NCI-H1436 (cell line): ENCODE results near the gene ARMC3.

Experiments used
- DNase-seq: peaks from one replicate; lab custom pipeline; 2025; lab: John Stamatoyannopoulos, UW

ARMC3 gene

GRCh38 chr10:22992075-22992474 is 64.2 kb downstream of the ARMC3 start:
- DNase-seq = no peak

GRCh38 chr10:22992621-22993020 is 64.8 kb downstream of the ARMC3 start:
- DNase-seq = no peak

DNA sequence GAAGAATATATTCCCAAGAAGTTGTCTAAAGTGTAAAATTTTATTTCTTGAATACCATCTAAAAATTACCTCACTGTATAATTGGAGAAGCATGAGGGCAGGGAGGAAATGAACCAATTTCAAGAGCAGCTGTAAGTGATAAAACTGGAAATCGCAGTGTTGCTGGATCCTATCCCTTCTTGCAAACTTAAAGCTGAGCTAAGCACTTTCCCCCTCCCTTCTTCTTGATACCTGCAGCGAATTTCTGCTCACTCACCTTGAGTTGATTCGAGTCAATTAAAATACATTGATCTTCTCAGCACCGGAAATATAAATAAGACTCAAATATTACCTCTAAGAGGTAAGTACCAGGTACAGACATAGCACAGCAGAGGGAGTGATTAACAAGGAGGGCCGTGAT is 65.5 kb downstream of the ARMC3 start:
- no peak for DNase-seq

DNA sequence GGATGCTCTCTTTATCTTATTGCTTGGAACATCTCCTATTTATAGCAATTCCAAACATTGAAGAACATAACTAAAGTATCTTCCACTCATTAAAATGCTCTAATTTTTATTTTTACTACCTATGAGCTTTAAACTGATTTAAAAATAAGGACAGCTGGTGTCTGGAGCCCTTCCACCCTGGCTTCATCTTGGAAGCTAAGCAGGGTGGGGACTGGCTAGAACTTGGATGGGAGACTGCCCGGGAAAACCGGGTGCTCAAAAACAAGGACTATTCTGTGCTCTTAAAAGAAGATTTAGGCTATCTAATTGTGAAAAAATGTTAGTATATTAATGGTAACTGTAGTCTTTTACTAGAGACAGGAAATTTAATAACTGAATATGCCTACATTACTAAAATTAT is 69.2 kb downstream of the ARMC3 start:
- DNase-seq = no peak

DNA sequence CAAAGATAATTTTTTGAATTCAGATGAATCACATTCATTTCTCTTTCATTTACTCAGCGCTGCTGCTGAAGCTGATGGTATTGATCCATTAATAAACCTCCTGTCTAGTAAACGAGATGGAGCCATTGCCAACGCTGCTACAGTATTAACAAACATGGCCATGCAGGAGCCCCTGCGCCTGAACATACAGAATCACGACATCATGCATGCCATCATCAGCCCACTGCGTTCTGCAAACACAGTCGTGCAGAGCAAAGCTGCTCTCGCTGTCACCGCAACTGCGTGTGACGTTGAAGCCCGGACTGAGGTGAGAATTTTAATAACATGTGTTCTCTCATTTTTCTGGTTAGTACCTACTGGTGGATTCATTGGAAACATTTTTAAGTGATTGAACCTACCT is 70.2 kb downstream of the ARMC3 start:
- DNase-seq = no peak

DNA sequence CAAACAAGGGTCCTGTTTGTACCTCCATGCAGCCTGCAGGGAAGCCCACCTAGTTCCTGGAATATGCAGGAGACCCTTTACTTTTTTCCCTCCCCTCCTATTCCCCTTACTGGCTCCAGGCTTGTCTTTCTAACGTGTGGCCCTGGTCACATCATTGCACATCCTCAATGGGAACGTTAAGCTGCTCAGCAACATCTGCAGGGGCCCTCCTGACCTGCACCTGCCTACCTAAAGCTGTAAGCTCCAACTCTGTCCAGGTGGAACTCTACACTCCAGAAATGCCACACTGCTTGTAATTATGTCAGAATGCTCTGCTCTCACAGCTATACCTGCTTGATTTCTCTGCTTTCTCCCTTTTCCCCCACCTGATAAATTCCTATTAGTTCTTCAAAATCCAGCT is 72.1 kb downstream of the ARMC3 start:
- DNase-seq = no peak

DNA sequence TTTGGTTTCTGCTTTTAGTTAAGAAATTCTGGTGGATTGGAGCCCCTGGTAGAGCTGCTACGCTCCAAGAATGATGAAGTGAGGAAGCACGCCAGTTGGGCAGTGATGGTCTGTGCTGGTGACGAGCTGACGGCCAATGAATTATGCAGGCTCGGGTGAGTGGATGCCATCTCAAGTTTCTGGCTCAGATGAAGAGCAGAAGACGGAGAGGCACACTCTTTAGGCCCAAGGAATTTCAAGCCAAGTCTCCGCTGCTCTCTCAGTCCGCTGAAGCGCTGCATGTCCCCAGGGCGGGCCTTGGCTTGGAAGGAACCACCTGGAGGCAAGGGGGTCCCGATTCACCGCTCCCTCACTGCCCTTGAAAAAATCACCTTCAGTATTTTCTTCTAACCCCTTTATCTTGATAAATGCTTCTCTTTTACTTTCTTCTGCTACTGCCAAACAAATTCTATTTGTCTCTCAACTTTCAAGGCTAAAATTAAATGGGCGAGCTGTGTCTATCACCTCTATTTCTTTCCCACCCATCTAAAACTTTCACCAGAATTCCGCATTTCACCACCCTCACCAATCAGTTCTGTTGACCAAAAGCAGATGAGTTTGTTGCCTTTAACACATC is 74.2 kb downstream of the ARMC3 start:
- no peak for DNase-seq

- DNase-seq = no peak
Measured at GRCh38 chr10:23005150-23005549, 77.3 kb downstream of the ARMC3 start.

DNA sequence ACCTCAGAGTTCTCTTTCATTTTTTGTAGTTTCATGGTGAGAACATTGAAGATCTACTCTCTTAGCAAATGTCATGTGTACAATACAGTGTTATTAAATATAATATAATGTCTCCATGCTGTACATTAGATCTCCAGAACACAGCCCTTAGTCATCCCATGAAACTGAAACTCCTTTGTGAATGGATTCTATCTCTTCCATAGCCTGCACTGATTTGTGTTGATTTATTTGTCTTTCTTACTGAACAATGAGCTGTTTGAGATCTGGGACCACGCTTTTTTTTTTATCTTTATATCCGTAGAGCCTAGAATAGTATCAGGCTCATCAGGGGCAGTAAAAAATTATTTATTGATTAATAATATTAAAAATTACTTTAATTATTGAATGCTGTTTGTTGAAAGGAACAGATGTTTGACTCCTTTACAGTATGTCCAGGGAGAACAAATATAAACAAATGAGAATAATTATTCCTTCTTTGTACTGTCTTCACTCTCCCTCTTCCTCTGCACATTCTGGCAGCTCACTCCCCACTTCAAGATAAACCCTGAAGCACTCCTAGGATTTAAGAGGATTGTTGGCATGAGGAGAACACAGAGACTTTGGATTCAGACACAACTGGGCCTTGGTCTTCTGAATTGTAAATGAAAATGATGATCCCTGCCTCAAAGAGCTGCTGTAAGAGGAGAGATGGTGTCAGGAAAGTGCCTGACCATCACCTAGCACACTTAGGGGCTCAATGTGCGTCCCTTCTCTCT is 85.9 kb downstream of the ARMC3 start:
- DNase-seq = no peak

DNA sequence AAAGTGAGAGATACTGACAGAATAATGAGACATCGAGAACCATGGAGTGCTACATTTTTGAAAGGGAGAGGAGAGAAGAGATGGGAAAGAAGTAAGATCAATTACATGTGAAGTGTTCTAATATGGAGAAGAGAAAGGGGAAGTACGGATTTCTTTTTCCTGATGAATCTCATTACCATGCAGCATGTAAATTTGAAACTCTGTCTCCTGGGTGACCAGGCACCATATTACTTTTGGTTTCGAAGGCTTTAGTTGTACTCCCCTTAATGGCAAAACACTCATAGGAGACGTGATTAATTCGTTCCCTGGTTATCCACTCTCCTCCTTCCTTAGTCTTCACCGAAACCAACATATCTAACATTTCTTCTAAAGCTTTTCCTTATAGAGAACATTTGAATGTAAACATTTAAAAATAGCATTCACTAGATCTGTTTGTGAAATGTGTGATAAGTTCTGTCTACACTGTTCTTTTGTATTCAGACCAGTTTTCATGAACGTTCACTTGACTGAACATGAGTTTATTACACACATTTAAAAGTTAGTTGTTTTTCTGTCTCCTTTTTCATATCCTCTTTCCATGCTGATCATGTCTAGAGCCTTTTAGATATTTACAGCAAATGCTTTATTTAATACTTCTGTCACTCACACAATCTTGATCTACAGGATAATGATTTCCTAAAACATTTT is 87.3 kb downstream of the ARMC3 start:
- no peak for DNase-seq

GRCh38 chr10:23016636-23017035 is 88.8 kb downstream of the ARMC3 start:
- no peak for DNase-seq

DNA sequence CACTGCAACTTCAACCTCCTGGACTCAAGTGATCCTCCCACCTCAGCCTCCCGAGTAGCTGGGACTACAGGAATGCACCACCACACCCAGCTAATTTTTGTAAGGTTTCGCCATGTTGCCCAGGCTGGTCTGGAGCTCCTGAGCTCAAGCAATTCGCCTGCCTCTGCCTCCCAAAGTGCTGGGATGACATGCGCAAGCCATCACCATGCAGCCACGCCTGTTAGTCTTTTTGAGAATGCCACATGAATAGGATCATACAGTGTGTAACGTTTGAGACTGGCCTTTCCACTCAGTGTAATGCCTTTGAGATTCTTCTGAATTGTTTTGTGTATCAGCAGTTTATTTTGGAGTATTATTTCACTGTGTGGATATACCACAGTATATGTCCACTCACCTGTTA is 91.8 kb downstream of the ARMC3 start:
- DNase-seq = no peak

GRCh38 chr10:23021430-23021829 is 93.6 kb downstream of the ARMC3 start:
- DNase-seq = no peak

DNA sequence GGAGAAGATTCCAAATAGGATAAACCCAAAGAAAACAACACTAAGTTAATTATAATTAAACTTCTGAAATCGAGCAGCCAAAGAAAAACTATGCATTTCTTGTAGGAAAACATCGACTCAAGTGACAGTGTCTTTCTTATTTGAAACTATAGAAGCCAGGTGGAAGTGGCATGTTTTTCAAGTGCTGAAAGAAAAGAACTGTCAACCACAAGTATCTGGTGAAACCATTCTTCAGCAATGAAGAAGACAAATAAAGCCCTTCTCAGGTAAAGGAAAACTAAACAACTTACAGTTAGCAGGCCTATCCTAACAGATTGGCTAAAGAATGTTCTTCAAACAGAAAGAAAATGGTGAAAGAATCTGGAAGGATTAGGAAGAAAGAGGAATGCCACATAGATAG is 96.1 kb downstream of the ARMC3 start:
- no peak for DNase-seq

DNA sequence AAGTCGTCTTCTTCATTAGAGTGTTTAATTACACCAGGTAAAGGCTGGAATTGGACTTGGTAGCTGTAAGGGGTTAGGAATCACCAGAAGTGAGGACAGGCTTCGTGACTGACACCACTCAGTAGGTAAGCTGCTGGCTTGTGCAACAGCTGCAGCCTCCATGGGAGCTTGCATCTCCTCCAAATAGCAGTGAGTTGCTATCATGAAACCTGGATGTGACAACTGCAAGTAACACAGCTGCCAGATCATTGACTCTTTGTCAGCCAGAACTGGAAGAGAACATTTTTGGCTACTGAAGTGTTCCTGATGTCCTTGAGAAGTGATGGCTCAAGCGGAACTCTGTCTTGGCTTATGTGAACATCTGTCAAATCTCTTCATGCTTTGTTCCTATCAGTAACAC is 103.5 kb downstream of the ARMC3 start:
- no peak for DNase-seq

GRCh38 chr10:23034790-23035189 is 106.9 kb downstream of the ARMC3 start:
- no peak for DNase-seq

- DNase-seq = no peak
Measured at GRCh38 chr10:23035569-23035968, 107.7 kb downstream of the ARMC3 start.

DNA sequence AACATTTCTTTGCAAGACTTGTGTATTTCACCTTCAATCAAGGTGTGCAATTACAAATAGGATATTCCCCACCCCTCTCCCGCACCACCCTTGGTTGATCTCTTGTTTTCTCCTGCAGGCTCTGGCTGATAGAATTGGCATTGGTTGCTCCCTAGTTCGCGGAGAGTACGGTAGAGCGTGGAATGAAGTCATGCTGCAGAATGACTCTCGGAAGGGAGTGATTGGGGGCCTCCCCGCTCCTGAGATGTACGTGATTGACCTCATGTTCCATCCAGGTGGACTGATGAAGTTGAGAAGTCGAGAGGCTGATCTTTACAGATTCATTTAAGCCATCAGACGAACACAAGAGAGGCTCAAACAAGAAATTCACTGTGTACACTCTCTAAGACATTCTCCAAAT is 109.3 kb downstream of the ARMC3 start:
- DNase-seq = no peak

DNA sequence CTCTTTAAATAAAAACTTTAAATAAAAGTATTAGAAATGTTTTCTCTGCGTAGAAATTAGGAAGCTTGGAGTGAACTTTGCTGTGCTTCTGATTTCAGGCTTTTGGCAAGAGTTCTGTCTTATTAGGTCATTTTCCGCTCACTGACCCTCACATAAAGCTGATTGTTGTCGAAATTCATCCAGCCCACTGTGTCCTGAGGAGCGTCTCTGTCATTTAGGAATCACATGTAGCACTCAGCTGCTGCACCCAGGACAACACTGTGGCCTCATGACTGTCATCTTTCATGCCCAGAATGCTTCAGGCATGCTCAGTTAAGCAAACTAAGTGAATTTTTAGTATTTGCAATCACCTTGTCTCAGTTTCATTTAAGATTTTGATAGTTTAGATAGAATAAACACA is 109.7 kb downstream of the ARMC3 start:
- no peak for DNase-seq

DNA sequence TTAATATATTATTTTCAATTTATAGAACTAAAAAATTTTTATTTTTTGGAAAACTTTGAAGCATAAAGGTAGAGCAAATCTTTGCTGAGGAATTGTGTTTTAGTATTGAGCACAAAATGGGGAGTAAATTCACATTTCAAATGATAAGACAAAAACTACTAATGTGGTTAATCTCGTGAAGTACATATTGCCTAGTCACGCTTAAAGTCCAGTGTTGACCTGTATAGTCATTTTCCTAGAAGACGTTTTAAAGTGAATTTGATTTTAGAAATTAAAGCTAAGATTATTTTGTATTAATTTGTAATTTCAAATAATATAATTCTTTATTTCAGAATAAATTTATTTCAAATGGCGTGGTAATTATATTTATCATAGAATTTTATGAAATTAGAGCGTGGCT is 110.3 kb downstream of the ARMC3 start:
- DNase-seq = no peak

GRCh38 chr10:23040002-23040401 is 112.1 kb downstream of the ARMC3 start:
- no peak for DNase-seq

GRCh38 chr10:23046027-23046426 is 118.2 kb downstream of the ARMC3 start:
- no peak for DNase-seq
